SK-N-SH (cell line): ENCODE data around the gene TRPM1. TPM values are rescaled to one million over a fixed set of nuclear protein-coding genes. Genes with fewer than 3 reads are reported as not detected.

Experiments
- CTCF ChIA-PET: fragments of 300-600, 350-600 bp; formaldehyde crosslinking; extraction: SDS; loops from one replicate; lab custom pipeline; 2021; lab: Yijun Ruan, JAX
- POLR2A ChIA-PET: fragments of 350-600 bp; sonication (Branson Sonifier 250); formaldehyde crosslinking; extraction: SDS; loops from one replicate; lab custom pipeline; 2020; ENCODE audit warnings: antibody characterized with exemption, inconsistent platforms; lab: Yijun Ruan, JAX
- DNase-seq: peaks from one replicate; pipeline ENCODE4 v3.0.0; 2012
- H2AFZ ChIP-seq: fragments of 200-600 bp; sonication (generic); 2 replicates; pipeline ENCODE4 v1.8.1; 2016; ENCODE audit warnings: antibody characterized with exemption, mild to moderate bottlenecking, low read depth
- H3F3A ChIP-seq: fragments of 200-600 bp; sonication (generic); replicated peaks from 2 replicates; pipeline ENCODE3; 2016; ENCODE audit warnings: antibody characterized with exemption, mild to moderate bottlenecking; ENCODE audit not compliant: insufficient read depth
- H3K27ac ChIP-seq, 2 experiments: fragments of 200-500 bp in 1 of 2; fragments of 200-600 bp in 1 of 2; sonication (Bioruptor generic) in 1 of 2; sonication (generic), shearing (Covaris generic) in 1 of 2; 2 replicates each; pipeline versions ENCODE4 v1.5.1 to v1.6.1; 2014 to 2016; ENCODE audit warnings: low read depth in 2 of 2, inconsistent platforms in 1 of 2, low read length in 1 of 2, mild to moderate bottlenecking in 1 of 2, mixed read lengths in 1 of 2
- H3K27me3 ChIP-seq: fragments of 200-600 bp; sonication (generic), shearing (Covaris generic); 2 replicates; pipeline ENCODE4 v1.6.1; 2016; ENCODE audit warnings: mixed run types; ENCODE audit not compliant: insufficient read depth
- H3K36me3 ChIP-seq, 2 experiments: fragments of 200-500 bp in 1 of 2; fragments of 200-600 bp in 1 of 2; sonication (Bioruptor generic) in 1 of 2; sonication (generic) in 1 of 2; replicated peaks in 1 of 2; 2 replicates each; pipeline versions ENCODE3 to v1.5.1; 2014 to 2016; ENCODE audit warnings: low read length in 1 of 2, mild to moderate bottlenecking in 1 of 2; ENCODE audit not compliant: insufficient read depth in 2 of 2, control insufficient read depth in 1 of 2
- H3K4me1 ChIP-seq, 2 experiments: fragments of 200-500 bp in 1 of 2; fragments of 200-600 bp in 1 of 2; sonication (Bioruptor generic) in 1 of 2; sonication (generic), shearing (Covaris generic) in 1 of 2; 2 replicates each; pipeline versions ENCODE4 v1.5.1 to v1.6.1; 2014 to 2016; ENCODE audit warnings: low read depth in 1 of 2, low read length in 1 of 2, mixed run types in 1 of 2; ENCODE audit not compliant: insufficient read depth in 2 of 2, control insufficient read depth in 1 of 2
- H3K4me2 ChIP-seq: fragments of 200-600 bp; sonication (generic), shearing (Covaris generic); 2 replicates; pipeline ENCODE4 v1.6.1; 2017; ENCODE audit warnings: mixed run types
- H3K4me3 ChIP-seq, 2 experiments: fragments of 200-500 bp in 1 of 2; fragments of 200-600 bp in 1 of 2; sonication (Bioruptor generic) in 1 of 2; sonication (generic), shearing (Covaris generic) in 1 of 2; 2 replicates each; pipeline versions ENCODE4 v1.5.1 to v1.8.1; 2014 to 2016; ENCODE audit warnings: low read depth in 2 of 2, inconsistent platforms in 1 of 2, low read length in 1 of 2, mild to moderate bottlenecking in 1 of 2, mixed read lengths in 1 of 2, moderate library complexity in 1 of 2
- H3K79me2 ChIP-seq: fragments of 200-600 bp; sonication (generic); 2 replicates; pipeline ENCODE4 v1.8.1; 2017; ENCODE audit warnings: mild to moderate bottlenecking; ENCODE audit not compliant: insufficient read depth
- H3K9ac ChIP-seq: fragments of 200-600 bp; sonication (generic); 2 replicates; pipeline ENCODE4 v1.6.1; 2017; ENCODE audit warnings: mixed run types
- H3K9me2 ChIP-seq: fragments of 200-600 bp; sonication (generic); 2 replicates; pipeline ENCODE4 v1.6.1; 2017; ENCODE audit warnings: mixed run types
- H3K9me3 ChIP-seq: fragments of 200-600 bp; sonication (generic); 2 replicates; pipeline ENCODE4 v1.6.1; 2017; ENCODE audit warnings: mixed run types, mild to moderate bottlenecking, moderate library complexity
- H4K20me1 ChIP-seq: fragments of 200-600 bp; sonication (generic); 2 replicates; pipeline ENCODE4 v1.6.1; 2017; ENCODE audit warnings: mild to moderate bottlenecking, mixed run types; ENCODE audit not compliant: insufficient read depth
- EZH2phosphoT487 ChIP-seq: fragments of 200-600 bp; sonication (generic); IDR thresholded peaks from 2 replicates; pipeline ENCODE4 v1.6.1; 2017; ENCODE audit warnings: low read depth, mixed run types, mild to moderate bottlenecking, antibody characterized with exemption, moderate library complexity, borderline replicate concordance
- FOXJ3 ChIP-seq: sonication (generic); formaldehyde crosslinking; IDR thresholded peaks from 2 replicates; pipeline ENCODE4 v1.5.1; 2020; ENCODE audit warnings: mild to moderate bottlenecking, missing genetic modification reagents
- GATA2 ChIP-seq: sonication (generic); formaldehyde crosslinking; IDR thresholded peaks from 2 replicates; pipeline ENCODE4 v1.5.0; 2020; ENCODE audit warnings: mild to moderate bottlenecking, missing genetic modification reagents
- IRF3 ChIP-seq: fragments of 150-350 bp; IDR thresholded peaks from 2 replicates; pipeline ENCODE4 v1.6.1; 2016; ENCODE audit warnings: mild to moderate bottlenecking, low read depth, low read length
- JUND ChIP-seq: IDR thresholded peaks from 2 replicates; pipeline ENCODE4 v1.4.0; 2012
- MAX ChIP-seq: IDR thresholded peaks from 2 replicates; pipeline ENCODE4 v1.4.0; 2012; ENCODE audit warnings: low read depth
- MXI1 ChIP-seq: IDR thresholded peaks from 2 replicates; pipeline ENCODE4 v1.6.1; 2012; ENCODE audit warnings: mild to moderate bottlenecking, low read depth, low read length, improper control_type of control experiment
- NFIC ChIP-seq: IDR thresholded peaks from 2 replicates; pipeline ENCODE4 v1.4.0; 2012; ENCODE audit warnings: borderline replicate concordance
- POLR2AphosphoS5 ChIP-seq: IDR thresholded peaks from 2 replicates; pipeline ENCODE4 v1.6.1; 2012; ENCODE audit warnings: low read depth, low read length
- RCOR1 ChIP-seq: fragments of 150-350 bp; IDR thresholded peaks from 2 replicates; pipeline ENCODE4 v1.6.1; 2017; ENCODE audit warnings: antibody characterized with exemption, low read length
- REST ChIP-seq: IDR thresholded peaks from 2 replicates; pipeline ENCODE4 v1.6.1; 2012; ENCODE audit warnings: mild to moderate bottlenecking, low read depth, low read length, moderate library complexity
- RXRA ChIP-seq: IDR thresholded peaks from 2 replicates; pipeline ENCODE4 v1.4.0; 2012; ENCODE audit warnings: low read depth, mild to moderate bottlenecking, borderline replicate concordance
- SMC3 ChIP-seq: IDR thresholded peaks from 2 replicates; pipeline ENCODE4 v1.6.1; 2012; ENCODE audit warnings: low read depth, low read length, improper control_type of control experiment
- TCF12 ChIP-seq: IDR thresholded peaks from 2 replicates; pipeline ENCODE4 v1.4.0; 2012
- TEAD4 ChIP-seq: IDR thresholded peaks from 2 replicates; pipeline ENCODE4 v1.4.0; 2012; ENCODE audit warnings: mild to moderate bottlenecking, borderline replicate concordance; ENCODE audit not compliant: insufficient read depth
- YY1 ChIP-seq: IDR thresholded peaks from 2 replicates; pipeline ENCODE4 v1.4.0; 2012; ENCODE audit warnings: low read depth, mild to moderate bottlenecking
- WGBS: methylation state at CpG from one replicate; pipeline ENCODE4 v1.1.6; 2017; ENCODE audit warnings: low lambda C conversion rate; 5-methylcytosine and 5-hydroxymethylcytosine counted together
- polyA plus RNA-seq, 3 experiments: library from polyadenylated mRNA; depleted of rRNA; stranded (reverse); fragments of >200 nt; gene quantifications; 2 replicates each; pipeline ENCODE4 v1.2.3, GENCODE V29; 2012
- TF ChIP-seq, protein P1 (sequence below): IDR thresholded peaks from 2 replicates; pipeline ENCODE4; 2012

TRPM1 gene
- polyA plus RNA-seq, 1 of the 3 experiments (the other 2 are of a cell fraction), result not detected

DNA sequence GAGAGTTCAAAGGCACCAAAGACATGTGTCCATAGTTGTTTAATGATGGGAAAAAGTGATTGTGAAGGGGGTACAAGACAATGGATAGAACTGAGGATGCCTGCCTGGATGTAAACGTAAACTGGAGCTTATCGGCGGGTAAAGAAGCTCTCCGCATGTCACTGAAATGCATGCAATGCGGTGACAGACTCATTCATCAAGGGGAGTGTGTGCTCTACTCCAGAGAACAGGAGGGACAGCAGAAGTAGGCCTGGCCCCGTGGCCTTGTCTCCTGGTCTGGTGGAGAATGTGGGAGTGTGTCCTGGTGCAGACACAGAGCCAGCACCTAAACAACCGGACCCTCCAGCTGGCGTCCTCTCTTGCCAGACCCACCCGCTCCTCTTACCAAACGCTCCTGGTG is 50.6 kb downstream of the TRPM1 start:
- no peak overlapping the region for H3K9ac ChIP-seq
- H3F3A ChIP-seq, result no peaks in the 10 kb centered on the region
- 75% methylated on average over 10 of the region's 10 CpGs for WGBS
- no peaks in the 10 kb centered on the region for H3K4me1 ChIP-seq
- no peaks in the 10 kb centered on the region for H4K20me1 ChIP-seq
- DNase-seq, result no peak
- no peaks in the 10 kb centered on the region for H3K9me3 ChIP-seq
- no peak overlapping the region for H2AFZ ChIP-seq
- no peak for TF ChIP-seq EZH2phosphoT487
- TF ChIP-seq, protein P1, sequence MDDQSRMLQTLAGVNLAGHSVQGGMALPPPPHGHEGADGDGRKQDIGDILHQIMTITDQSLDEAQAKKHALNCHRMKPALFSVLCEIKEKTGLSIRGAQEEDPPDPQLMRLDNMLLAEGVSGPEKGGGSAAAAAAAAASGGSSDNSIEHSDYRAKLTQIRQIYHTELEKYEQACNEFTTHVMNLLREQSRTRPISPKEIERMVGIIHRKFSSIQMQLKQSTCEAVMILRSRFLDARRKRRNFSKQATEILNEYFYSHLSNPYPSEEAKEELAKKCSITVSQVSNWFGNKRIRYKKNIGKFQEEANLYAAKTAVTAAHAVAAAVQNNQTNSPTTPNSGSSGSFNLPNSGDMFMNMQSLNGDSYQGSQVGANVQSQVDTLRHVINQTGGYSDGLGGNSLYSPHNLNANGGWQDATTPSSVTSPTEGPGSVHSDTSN, result no peak
- TF ChIP-seq NFIC, result no peak
- no peak for TF ChIP-seq YY1
- TF ChIP-seq MAX, result no peak
- no peak for TF ChIP-seq SMC3
- no peak for TF ChIP-seq TCF12
- no peak for TF ChIP-seq REST
- no peak for TF ChIP-seq RXRA
- no peak for TF ChIP-seq JUND
- TF ChIP-seq MXI1, result no peak
- no peaks in the 10 kb centered on the region for H3K36me3 ChIP-seq
- CTCF ChIA-PET, result no interaction called here
- no peaks in the 10 kb centered on the region for H3K9me2 ChIP-seq
- H3K4me3 ChIP-seq, result no peak overlapping the region
- H3K79me2 ChIP-seq, result no peaks in the 10 kb centered on the region
- POLR2A ChIA-PET, result no interaction called here
- no peaks in the 10 kb centered on the region for H3K27me3 ChIP-seq
- H3K27ac ChIP-seq, result no peak overlapping the region
- no peak overlapping the region for H3K4me2 ChIP-seq

GRCh38 chr15:31049682-31050615 is 51.6 kb downstream of the TRPM1 start:
- no peak overlapping the region for H3K9ac ChIP-seq
- no peaks in the 10 kb centered on the region for H3K9me3 ChIP-seq
- no peak overlapping the region for H2AFZ ChIP-seq
- H3K4me1 ChIP-seq, result no peaks in the 10 kb centered on the region
- H3F3A ChIP-seq, result no peaks in the 10 kb centered on the region
- 56% methylated on average over 8 of the region's 12 CpGs for WGBS
- H3K4me3 ChIP-seq, result no peak overlapping the region
- H3K36me3 ChIP-seq, result no peaks in the 10 kb centered on the region
- DNase-seq, result no peak
- no peaks in the 10 kb centered on the region for H4K20me1 ChIP-seq
- no peak overlapping the region for H3K27ac ChIP-seq
- H3K9me2 ChIP-seq, result no peaks in the 10 kb centered on the region
- no peak overlapping the region for H3K4me2 ChIP-seq
- H3K27me3 ChIP-seq, result no peaks in the 10 kb centered on the region
- ChIA-PET POLR2A (no interaction called here), CTCF (no interaction called here)
- no peaks in the 10 kb centered on the region for H3K79me2 ChIP-seq
- TF ChIP-seq TEAD4, result no peak
- no peak for TF ChIP-seq RCOR1
- TF ChIP-seq MAX, result no peak
- TF ChIP-seq POLR2AphosphoS5, result no peak
- no peak for TF ChIP-seq REST
- no peak for TF ChIP-seq FOXJ3 (CRISPR knock-in tag)
- TF ChIP-seq GATA2 (CRISPR knock-in tag), result no peak
- TF ChIP-seq IRF3, result no peak
